ENCODE results near the gene DUSP23. TPM values are rescaled to one million over a fixed set of nuclear protein-coding genes. Genes with fewer than 3 reads are reported as not detected.

Gene DUSP23
- total RNA-seq, 1 donor, result 6.3 TPM

DNA sequence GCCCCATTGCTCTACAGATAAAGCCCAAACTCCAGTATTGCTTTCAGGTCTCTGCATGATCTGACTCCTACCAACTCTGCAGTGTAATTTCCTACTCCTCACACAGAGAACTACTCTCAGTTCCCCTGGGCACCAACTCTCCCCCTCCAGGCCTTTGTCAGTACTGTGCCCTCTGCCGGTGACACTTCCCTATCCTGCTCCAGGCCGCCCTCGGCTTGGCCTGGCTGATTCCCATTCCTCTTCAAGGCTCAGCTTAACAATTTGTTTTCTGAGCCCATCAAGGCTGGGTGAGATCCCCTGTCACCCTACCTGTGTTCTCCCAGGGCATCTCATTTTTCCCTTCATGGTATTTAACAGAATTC is 48.5 kb downstream of the DUSP23 start:
- H3K9me3 ChIP-seq (ENCODE audit: low read depth, low read length), result no peaks in the 10 kb centered on the region
- H3K27me3 ChIP-seq (ENCODE audit: insufficient read depth, low read length), result no peaks in the 10 kb centered on the region
- H3K4me1 ChIP-seq (ENCODE audit: insufficient read depth, low read length), result peaks cover 55% of the 10 kb centered on the region
- H3K4me3 ChIP-seq (ENCODE audit: low read length), result no peak overlapping the region

GRCh38 chr1:159829822-159830465 is 49.2 kb downstream of the DUSP23 start:
- H3K27me3 ChIP-seq (ENCODE audit: insufficient read depth, low read length), result no peaks in the 10 kb centered on the region
- H3K4me1 ChIP-seq (ENCODE audit: insufficient read depth, low read length), result peaks cover 51% of the 10 kb centered on the region
- H3K9me3 ChIP-seq (ENCODE audit: low read depth, low read length), result no peaks in the 10 kb centered on the region
- H3K4me3 ChIP-seq (ENCODE audit: low read length), result no peak overlapping the region

DNA sequence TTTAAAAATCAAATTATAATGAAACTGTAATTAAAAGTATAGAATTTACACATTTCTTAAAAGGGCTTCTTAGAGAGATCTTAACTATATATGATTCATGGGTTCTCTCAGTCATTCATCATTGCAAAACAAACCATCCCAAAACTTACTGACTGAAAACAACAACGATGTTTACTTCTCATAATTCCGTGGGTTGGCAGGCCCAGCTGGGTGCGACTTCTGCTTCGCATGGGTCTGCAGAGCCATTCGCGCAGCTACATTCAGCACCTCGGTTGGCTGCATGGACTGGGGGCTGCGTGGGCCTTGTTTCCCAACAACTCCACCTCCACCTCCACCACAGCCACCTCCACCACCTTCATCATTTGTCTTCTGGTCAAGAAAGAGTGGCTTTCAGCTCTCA is 50.0 kb downstream of the DUSP23 start:
- no peak overlapping the region for H3K4me3 ChIP-seq (ENCODE audit: low read length)
- no peaks in the 10 kb centered on the region for H3K27me3 ChIP-seq (ENCODE audit: insufficient read depth, low read length)
- H3K9me3 ChIP-seq (ENCODE audit: low read depth, low read length), result no peaks in the 10 kb centered on the region
- H3K4me1 ChIP-seq (ENCODE audit: insufficient read depth, low read length), result peaks cover 43% of the 10 kb centered on the region

GRCh38 chr1:159831412-159832141 is 50.8 kb downstream of the DUSP23 start:
- H3K4me1 ChIP-seq (ENCODE audit: insufficient read depth, low read length), result peaks cover 34% of the 10 kb centered on the region
- H3K27me3 ChIP-seq (ENCODE audit: insufficient read depth, low read length), result no peaks in the 10 kb centered on the region
- no peak overlapping the region for H3K4me3 ChIP-seq (ENCODE audit: low read length)
- no peaks in the 10 kb centered on the region for H3K9me3 ChIP-seq (ENCODE audit: low read depth, low read length)

Other genes with a start within 250 kb of the DUSP23 start
- not detected for gene OR10J5, start 245.0 kb upstream of the DUSP23 start, total RNA-seq
- not detected for gene APCS, start 193.1 kb upstream of the DUSP23 start, total RNA-seq
- 0.42 TPM for gene CRP, start 66.4 kb upstream of the DUSP23 start, total RNA-seq
- 15.2 TPM for gene FCRL6, start 21.4 kb downstream of the DUSP23 start, total RNA-seq
- gene SLAMF8, start 45.9 kb downstream of the DUSP23 start, total RNA-seq, result 0.84 TPM
- gene VSIG8, start 81.7 kb downstream of the DUSP23 start, total RNA-seq, result 0.10 TPM
- gene CFAP45, start 119.2 kb downstream of the DUSP23 start, total RNA-seq, result 2.4 TPM
- 397 TPM for gene TAGLN2, start 144.5 kb downstream of the DUSP23 start, total RNA-seq
- gene IGSF9, start 164.7 kb downstream of the DUSP23 start, total RNA-seq, result not detected
- 0.63 TPM for gene SLAMF9, start 173.3 kb downstream of the DUSP23 start, total RNA-seq

Measured in mononuclear cell (primary cell).